Measurements from ENCODE around the gene CYLD.

Gene CYLD

GRCh38 chr16:50845296-50845695 lies 103.4 kb downstream of the CYLD start:
- no peak for DNase-seq (ENCODE audit: low read depth)

GRCh38 chr16:50846511-50846910 lies 104.6 kb downstream of the CYLD start:
- DNase-seq (ENCODE audit: low read depth) = no peak

- DNase-seq (ENCODE audit: low read depth) = no peak
These were observed 105.3 kb downstream of the CYLD start for GRCh38 chr16:50847166-50847565.

- no peak for DNase-seq (ENCODE audit: low read depth)
These were observed 107.0 kb downstream of the CYLD start for GRCh38 chr16:50848755-50849514.

All from stimulated activated CD8-positive, alpha-beta memory T cell treated with anti-CD3 and anti-CD28 coated beads, Interleukin-12 subunit alpha, Interleukin-12 subunit beta, amount 100 ng/mL, for 4 hours (primary cell).